ENCODE measurements around the gene GRB10. TPM values are rescaled to one million over a fixed set of nuclear protein-coding genes. Genes with fewer than 3 reads are reported as not detected.
"Not testable (repeated sequence)": the region's sequence is repeated elsewhere in the genome, so short reads cannot be mapped to it uniquely, and the experiment has no call there.

GRB10 gene
- total RNA-seq, 1 experiment from 2014 or later = 17.5 TPM

GRCh38 chr7:50779427-50779826 is 3.3 kb downstream of the GRB10 start:
- no peak for DNase-seq (ENCODE audit: low read depth)

DNA sequence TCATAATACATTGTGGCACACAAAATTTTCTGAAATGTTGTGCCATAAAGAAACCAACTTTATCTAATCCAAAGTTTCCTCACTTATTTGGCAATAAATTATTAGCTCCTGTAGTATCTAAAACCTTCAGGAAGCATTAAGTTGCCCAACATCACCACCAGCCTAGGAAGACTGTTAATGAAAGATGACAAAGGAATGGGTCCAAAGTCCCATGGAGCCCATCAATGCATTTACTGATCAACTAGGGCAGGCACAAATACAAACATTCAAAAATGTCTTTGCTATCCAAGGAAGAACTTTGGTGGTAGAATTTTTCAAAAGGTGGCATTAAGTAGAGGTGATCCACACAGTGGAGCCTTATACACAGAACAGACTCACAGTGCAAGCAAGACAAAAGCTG is 4.5 kb downstream of the GRB10 start:
- DNase-seq (ENCODE audit: low read depth) = no peak

GRCh38 chr7:50775836-50776235 is 6.9 kb downstream of the GRB10 start:
- DNase-seq (ENCODE audit: low read depth) = no peak

GRCh38 chr7:50775231-50775630 is 7.5 kb downstream of the GRB10 start:
- DNase-seq (ENCODE audit: low read depth) = no peak

DNA sequence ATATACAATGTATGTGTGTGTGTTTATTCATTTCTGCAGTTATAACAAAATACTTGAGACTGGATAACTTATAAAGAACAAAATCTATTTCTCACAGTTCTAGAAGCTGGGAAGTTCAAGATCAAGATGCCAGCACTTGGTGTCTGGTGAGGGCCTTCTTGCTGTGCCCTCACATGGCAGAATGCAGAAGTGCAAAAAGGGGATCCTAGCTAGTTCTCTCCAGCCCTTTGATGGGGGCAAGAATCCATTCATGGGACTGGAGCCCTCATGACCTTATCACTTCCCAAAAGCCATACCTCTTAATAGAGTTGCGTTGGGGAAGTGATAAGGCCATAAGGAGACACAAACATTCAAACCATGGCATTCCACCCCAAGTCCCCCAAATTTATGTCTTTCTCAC is 8.4 kb downstream of the GRB10 start:
- no peak for DNase-seq (ENCODE audit: low read depth)

DNA sequence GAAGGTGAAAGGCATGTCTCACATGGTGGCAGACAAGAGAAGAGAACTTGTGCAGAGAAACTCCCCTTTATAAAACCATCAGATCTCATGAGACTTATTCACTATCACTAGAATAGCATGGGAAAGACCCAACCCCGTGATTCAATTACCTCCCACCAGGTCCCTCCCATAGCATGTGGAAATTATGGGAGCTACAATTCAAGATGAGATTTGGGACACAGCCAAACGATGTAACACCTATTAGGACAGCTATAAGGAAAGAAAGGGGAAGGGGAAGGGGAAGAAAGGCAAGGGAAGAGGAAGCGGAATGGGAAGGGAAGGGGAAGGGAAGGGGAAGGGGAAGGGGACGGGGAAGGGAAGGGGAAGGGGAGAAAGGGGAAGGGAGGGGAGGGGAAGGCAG is 9.6 kb downstream of the GRB10 start:
- DNase-seq (ENCODE audit: low read depth) = not testable (repeated sequence)

DNA sequence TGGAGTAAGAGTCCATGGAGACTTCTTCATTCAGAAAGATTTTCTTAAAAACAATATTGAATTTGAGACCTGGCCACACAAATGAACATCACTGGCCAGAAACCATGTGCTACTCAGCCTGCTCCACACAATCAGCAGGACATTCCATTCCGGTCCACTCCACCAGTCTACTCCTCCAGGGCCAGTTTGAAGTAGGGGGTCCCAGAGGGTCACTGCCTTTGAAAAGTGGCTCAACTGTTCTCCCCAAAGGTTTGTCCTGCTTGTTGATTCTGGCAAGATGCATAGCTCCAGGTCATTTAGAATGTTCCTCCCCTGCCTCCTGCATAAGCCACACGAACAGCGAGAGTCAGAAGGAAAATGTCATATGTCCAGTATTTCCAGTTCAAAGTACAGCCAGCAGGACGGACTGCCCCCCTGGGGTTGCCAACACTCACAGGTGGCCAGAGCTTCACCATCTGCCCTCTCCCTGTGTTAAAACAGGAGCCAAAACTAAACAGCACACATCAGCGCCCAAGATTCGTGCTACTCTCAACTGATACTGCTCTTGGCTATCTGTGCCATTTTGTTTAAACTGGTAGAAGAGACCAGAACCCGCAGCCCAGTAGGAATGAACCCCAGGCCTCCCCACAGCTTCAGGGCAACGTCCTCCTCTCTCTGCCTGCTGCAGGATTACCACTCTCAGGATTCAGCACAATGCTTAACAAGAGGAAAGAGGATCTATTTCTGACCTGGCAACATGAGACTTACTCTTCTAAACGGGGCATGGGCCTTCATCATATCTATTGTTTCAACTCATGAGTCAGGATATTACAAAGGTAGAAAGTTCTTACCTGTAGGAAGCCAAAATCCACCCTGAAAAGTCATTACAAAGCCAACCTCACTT is 11.3 kb downstream of the GRB10 start:
- DNase-seq (ENCODE audit: low read depth) = no peak

- DNase-seq (ENCODE audit: low read depth) = no peak
Observed at GRCh38 chr7:50768485-50769474, 13.9 kb downstream of the GRB10 start.

GRCh38 chr7:50766849-50767207 is 15.9 kb downstream of the GRB10 start:
- no peak for DNase-seq (ENCODE audit: low read depth)

DNA sequence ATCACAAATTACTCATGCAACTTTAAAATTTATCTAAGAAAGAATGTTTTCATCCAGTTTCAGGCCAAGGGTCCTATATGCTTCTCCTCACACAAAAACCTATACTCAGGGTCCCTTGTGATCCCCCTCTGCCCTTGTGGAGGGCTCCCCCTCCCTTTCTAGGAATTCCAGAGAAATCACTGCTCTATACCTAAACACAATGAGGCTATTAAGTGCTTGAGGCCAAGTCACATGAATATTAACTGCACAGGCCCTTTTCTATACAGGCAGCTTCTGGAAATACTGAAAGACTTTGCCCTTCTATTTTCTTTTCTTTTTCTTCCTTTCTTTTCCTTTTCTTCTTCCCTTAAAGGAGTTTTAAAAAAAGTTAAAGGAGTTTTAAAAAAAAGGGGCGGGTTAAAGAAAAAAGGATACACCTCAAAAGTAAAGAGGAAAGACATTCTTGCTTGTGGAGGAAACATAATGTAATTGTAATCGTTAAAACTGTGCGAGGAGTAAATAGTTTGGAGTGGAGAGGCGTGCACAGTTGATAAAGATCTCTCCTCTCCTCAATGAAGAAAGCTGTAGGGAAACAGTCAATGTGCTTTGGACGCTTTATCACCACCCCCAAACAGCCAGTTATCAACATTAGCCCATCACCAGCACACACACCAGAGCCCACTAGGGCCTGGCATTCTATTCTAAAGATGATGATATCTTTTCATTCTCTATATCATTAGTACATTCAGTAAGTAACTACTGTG is 16.4 kb downstream of the GRB10 start:
- no peak for DNase-seq (ENCODE audit: low read depth)

DNA sequence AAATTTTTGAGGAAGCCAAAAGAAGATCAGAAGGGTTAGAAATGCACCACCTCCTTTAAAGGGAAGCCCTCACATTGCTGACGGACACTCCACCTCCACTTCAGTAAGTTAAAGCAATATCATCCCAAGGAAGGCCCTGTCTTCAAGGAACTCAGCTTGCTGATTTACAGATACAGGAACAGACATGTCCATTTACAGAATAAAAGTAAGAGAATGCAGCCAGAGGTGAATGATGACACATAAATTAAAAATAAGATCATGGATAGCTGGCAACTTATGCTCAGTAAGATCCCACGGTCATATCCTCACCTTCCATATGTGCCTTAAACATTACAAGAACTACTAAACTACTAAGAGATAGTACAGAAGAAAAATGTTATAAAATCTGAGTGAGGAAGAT is 20.4 kb downstream of the GRB10 start:
- no peak for DNase-seq (ENCODE audit: low read depth)

- DNase-seq (ENCODE audit: low read depth) = no peak
Observed at GRCh38 chr7:50761713-50762112, 21.0 kb downstream of the GRB10 start.

DNA sequence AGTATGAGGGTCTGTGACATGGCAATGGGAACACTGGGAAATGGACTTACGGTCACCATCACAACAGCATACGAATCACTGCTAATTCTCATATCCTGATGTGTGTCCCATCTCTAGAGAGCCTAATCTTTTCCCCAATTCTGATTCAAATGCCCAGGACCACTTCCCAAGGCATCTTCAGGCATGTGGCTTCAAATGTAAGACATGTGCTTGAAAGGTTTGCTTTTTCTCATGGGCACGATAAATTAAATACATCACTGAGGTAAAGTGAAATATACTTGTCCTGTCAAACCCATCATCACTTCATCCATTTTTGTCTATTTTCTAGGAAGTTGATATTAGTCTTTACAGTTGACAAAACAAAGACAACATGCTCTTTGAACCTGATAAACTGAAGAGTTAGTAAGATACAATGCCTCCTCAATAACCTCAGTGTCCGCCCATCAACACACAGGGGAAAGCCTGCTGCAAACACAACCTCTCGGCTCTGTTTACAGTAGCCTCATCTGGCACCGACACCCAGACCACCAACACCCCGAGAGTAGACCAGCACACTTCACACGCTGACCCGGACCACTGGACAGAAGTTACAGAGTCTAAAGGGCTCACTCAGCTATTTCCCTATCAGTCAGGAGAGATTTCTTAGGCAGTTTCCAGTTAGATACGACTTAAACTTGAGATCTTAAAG is 24.8 kb downstream of the GRB10 start:
- DNase-seq (ENCODE audit: low read depth) = no peak

GRCh38 chr7:50756180-50756579 is 26.5 kb downstream of the GRB10 start:
- no peak for DNase-seq (ENCODE audit: low read depth)

- no peak for DNase-seq (ENCODE audit: low read depth)
Observed at GRCh38 chr7:50754684-50755083, 28.0 kb downstream of the GRB10 start.

DNA sequence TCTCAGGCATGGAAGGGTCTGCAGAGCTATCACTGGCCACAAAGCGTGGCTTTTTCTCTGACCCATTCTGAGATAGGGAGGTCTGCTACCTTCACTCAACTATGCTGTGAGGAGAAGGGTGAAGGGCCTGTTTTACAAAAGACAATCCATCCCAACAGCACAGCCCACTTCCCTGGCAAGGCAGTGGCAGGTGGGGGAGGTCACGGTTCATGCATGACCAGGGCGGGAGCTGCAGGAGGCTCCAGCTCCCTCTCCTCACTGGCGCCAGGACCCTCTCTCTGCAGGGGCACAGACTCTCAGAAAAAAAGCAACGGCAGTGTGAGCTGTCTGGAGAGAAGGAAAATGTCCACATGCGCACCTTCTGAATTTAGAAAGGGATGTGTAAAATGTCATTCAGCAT is 28.5 kb downstream of the GRB10 start:
- no peak for DNase-seq (ENCODE audit: low read depth)

DNA sequence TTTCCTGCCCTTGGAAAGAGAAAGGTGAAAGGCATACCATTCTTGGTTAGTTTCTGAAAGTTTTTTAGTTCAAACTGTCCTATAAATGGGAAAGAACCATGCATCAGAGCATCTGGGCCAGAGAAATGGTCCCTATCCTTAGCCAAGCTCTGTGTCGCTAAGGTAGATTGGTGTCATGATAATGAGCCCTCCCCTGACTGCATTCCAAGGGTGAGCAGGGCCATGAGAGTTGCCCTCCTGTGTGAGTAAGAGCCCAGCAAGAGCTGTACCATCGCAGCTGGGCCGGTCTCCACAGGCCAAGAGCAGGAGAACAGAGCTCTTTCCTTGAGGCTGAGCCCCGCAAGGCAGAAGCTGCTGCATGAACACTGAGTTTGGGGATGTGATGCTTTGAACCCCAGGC is 30.3 kb downstream of the GRB10 start:
- no peak for DNase-seq (ENCODE audit: low read depth)

- no peak for DNase-seq (ENCODE audit: low read depth)
Observed at GRCh38 chr7:50751146-50751545, 31.6 kb downstream of the GRB10 start.

DNA sequence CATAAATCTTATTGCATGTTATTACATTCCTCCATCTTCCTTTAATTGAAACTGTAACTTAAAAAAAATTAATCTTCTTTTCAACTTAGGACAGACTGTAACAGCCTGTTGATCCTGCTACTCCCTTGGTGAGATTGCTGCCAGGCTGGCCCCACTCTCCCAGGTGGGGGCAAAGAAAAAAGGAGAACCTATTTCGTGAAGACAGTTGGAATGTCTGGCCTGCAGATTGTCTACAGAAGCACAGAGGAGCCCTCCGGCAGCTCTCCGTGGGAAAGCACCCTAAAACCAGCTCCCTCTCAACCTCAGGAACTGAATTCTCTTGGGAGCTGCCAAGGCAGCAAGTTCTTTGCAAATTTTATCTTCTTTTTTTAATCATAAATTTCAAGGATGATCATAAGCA is 32.8 kb downstream of the GRB10 start:
- no peak for DNase-seq (ENCODE audit: low read depth)

GRCh38 chr7:50748472-50748871 is 34.2 kb downstream of the GRB10 start:
- DNase-seq (ENCODE audit: low read depth) = no peak

GRCh38 chr7:50745835-50746234 is 36.9 kb downstream of the GRB10 start:
- DNase-seq (ENCODE audit: low read depth) = no peak
